Small intestine (tissue), 7 donors: Measurements from ENCODE around the gene TIGD1. TPM values are rescaled to one million over a fixed set of nuclear protein-coding genes. Genes with fewer than 3 reads are reported as not detected.

Experiments
- DNase-seq, 2 donors: peaks; one replicate each; pipeline versions ENCODE4 v3.0.0 to v3.0.0-alpha.2; 2013
- FAIRE-seq: peaks from 2 replicates; lab custom pipeline; 2012; peaks lifted over from hg19 to GRCh38; lab: Jason Lieb, UNC
- H3K27ac ChIP-seq, 3 donors: one replicate each; pipeline ENCODE4 v1.5.1; 2013; ENCODE audit warnings: low read length in 2 of 3, mild to moderate bottlenecking in 2 of 3, control low read depth in 1 of 3, inconsistent platforms in 1 of 3, low read depth in 1 of 3, moderate library complexity in 1 of 3
- H3K27me3 ChIP-seq, 3 donors: one replicate each; pipeline ENCODE4 v1.6.1; 2013; ENCODE audit warnings: low read length in 3 of 3, inconsistent platforms in 1 of 3; ENCODE audit not compliant: control insufficient read depth in 3 of 3, insufficient read depth in 3 of 3
- H3K36me3 ChIP-seq, 3 donors: one replicate each; pipeline ENCODE4 v1.6.1; 2013; ENCODE audit warnings: low read length in 3 of 3, inconsistent platforms in 1 of 3, low read depth in 1 of 3, mild to moderate bottlenecking in 1 of 3, moderate library complexity in 1 of 3; ENCODE audit not compliant: control insufficient read depth in 3 of 3, insufficient read depth in 2 of 3
- H3K4me1 ChIP-seq, 3 donors: one replicate each; pipeline ENCODE4 v1.6.1; 2013; ENCODE audit warnings: low read length in 2 of 3, inconsistent platforms in 1 of 3, low read depth in 1 of 3, mild to moderate bottlenecking in 1 of 3, moderate library complexity in 1 of 3; ENCODE audit not compliant: control insufficient read depth in 3 of 3, insufficient read depth in 2 of 3
- H3K4me3 ChIP-seq, 3 donors: one replicate each; pipeline ENCODE4 v1.5.1; 2013; ENCODE audit warnings: low read length in 3 of 3, control low read depth in 1 of 3, inconsistent platforms in 1 of 3, low read depth in 1 of 3, mild to moderate bottlenecking in 1 of 3, moderate library complexity in 1 of 3
- H3K9me3 ChIP-seq, 2 donors: one replicate each; pipeline ENCODE4 v1.6.1; 2013; ENCODE audit warnings: low read depth in 1 of 2, low read length in 1 of 2; ENCODE audit not compliant: control insufficient read depth in 2 of 2, insufficient read depth in 1 of 2
- WGBS, 3 donors: extraction: QIAGEN DNeasy Blood & Tissue Kit; methylation state at CpG; one replicate each; pipeline ENCODE4 v1.1.7; 2013; 5-methylcytosine and 5-hydroxymethylcytosine counted together
- polyA plus RNA-seq, 4 donors: library from polyadenylated mRNA; stranded (reverse) in 3 of 4; unstranded in 1 of 4; fragments of 200-250 nt in 3 of 4; fragments of 120-200 nt in 1 of 4; gene quantifications; one replicate each; pipeline versions ENCODE4 v1.2.1 to v1.2.3, GENCODE V29; 2013
- donor health status: healthy with polysubstance abuse.
- donor health status: control.
- donor health status: control.
- donor health status: Bipolar disorder and iron deficiency.
- donor health status: healthy.

TIGD1 gene
- polyA plus RNA-seq, 4 donors: 0.54 to 6.6 (median 3.0) TPM

DNA sequence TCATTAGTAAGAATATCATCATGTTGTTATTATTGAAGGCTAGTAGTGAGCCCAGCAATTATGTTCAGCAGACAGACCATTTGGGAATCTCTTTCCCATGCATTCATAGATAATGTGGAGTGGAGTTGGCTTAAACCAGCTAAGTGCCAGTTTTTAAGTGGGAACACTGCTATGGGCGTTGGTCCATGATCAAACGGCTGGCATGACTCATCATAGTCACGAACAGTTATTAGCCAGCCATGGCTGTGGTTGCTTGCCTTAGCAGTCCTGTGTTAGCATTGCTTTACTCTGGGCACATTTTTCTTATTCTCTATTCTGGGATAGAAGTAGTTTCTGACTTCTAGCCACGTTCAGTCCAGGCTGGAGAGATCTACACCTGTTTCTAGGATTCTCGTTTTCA, 17.8 kb upstream of the TIGD1 start:
- peak in 1 of 2 donors; percentile 28 for DNase-seq
- H3K4me3 ChIP-seq: no peak overlapping the region
- H3K9me3 ChIP-seq: no peaks in the 10 kb centered on the region
- FAIRE-seq: no peak
- peaks cover 26 to 49% (median 43%) of the 10 kb centered on the region in 3 donors for H3K36me3 ChIP-seq
- peaks cover 0 to 12% (median 0%) of the 10 kb centered on the region in 3 donors for H3K4me1 ChIP-seq
- 45 to 66% (median 58%) methylated on average over 5 of the region's 5 CpGs for WGBS, 3 donors
- no peaks in the 10 kb centered on the region for H3K27me3 ChIP-seq
- no peak overlapping the region for H3K27ac ChIP-seq

DNA sequence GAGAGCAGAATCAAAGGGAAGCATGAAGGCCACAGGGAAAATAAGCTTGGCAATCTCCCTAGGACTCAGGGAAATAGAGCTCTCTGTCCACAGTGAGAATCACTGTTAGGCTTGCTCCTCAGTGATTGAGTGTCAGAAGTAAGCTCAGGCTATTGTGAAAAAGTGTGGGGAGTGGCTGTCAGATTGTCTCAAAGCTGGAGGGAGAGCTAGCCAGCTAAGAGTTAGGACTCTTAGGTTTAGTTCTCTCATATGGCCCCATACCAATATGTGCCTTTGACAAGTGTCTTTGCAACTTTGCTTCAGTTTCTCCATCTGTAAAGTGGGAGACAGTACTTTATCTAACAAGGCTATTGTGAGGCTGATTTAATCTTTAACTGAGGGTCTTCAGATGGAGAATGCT, 17.4 kb upstream of the TIGD1 start:
- DNase-seq (no peak), FAIRE-seq (no peak)
- Histone ChIP-seq H3K36me3 (peaks cover 26 to 49% (median 41%) of the 10 kb centered on the region in 3 donors), H3K27me3 (no peaks in the 10 kb centered on the region), H3K4me1 (peaks cover 0 to 8% (median 0%) of the 10 kb centered on the region in 3 donors), H3K27ac (no peak overlapping the region), H3K9me3 (no peaks in the 10 kb centered on the region), H3K4me3 (no peak overlapping the region)

DNA sequence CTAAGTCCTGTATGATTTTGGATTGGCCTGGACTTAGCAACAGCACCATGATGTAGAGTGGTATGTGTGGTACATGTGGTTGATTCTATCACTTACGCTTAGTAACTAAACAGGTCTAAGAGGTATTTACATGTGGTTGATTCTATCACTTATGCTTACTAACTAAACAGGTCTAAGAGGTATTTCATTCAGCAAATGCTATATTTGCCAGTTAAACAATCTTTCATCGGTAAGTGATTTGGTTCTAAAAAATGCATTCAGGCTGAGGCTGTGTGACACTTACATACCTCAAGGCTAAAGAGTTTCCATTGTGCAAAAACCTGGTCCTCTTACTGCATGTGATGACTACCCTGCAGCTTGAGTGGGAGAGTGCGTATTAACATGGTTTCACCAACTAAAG, 13.2 kb upstream of the TIGD1 start:
- Histone ChIP-seq H3K9me3 (no peaks in the 10 kb centered on the region), H3K4me3 (no peak overlapping the region), H3K27me3 (no peaks in the 10 kb centered on the region), H3K4me1 (no peaks in the 10 kb centered on the region), H3K27ac (no peak overlapping the region), H3K36me3 (peaks cover 27 to 45% (median 34%) of the 10 kb centered on the region in 3 donors)
- FAIRE-seq (no peak), DNase-seq (no peak)
- 48 to 64% (median 60%) methylated on average over 3 of the region's 3 CpGs for WGBS, 3 donors

DNA sequence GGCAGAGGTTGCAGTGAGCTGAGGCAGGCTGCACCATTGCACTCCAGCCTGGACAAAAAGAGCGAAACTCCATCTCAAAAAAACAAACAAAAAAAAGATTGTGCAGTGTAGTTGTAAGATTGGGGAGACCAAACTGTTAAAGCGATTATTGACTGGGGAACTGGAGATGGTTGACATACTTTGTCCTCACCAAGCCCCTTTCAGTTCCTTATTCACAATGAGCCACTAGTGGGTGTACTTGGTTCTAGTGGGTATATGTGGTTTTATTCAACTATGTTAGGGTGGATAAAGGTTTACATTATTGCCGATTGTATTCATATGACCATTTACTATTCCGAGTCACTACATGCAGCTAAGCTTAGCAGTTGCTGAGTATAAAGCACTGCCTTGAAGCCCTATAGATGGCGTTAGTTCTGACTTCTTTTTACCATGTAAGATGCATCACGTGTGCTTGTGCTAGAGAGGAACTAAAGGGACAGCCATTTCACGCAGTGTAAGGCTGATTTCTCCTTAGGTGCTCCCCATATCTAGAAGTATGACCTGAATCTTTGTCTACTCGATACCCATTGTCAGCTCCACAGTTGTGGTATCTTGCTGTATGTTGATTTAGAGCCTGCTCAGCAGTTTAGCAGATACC, 12.3 kb upstream of the TIGD1 start:
- Histone ChIP-seq H3K4me3 (no peak overlapping the region), H3K4me1 (no peaks in the 10 kb centered on the region), H3K27ac (no peak overlapping the region), H3K9me3 (no peaks in the 10 kb centered on the region), H3K36me3 (peaks cover 24 to 44% (median 28%) of the 10 kb centered on the region in 3 donors), H3K27me3 (no peaks in the 10 kb centered on the region)
- FAIRE-seq (no peak), DNase-seq (no peak)
- 78 to 91% (median 89%) methylated on average over 8 of the region's 8 CpGs for WGBS, 3 donors

DNA sequence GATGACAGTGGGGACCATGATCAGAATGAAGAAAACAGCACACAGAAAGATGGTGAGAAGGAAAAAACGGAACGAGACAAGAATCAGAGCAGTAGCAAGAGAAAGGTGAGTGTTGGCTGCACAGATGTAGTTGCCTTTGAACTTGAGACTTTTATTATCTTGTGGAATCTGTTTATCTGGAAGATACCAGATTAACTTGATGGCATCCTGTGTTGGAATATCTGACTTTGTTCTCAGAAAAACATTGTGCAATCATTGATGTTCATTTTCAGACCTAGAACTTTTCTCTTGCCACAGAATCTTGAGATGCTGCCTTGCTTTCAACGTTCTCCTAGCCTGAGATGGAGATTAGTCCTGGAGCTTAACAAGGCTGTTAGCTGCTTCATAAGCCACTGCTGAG, 6.1 kb upstream of the TIGD1 start:
- Histone ChIP-seq H3K27ac (no peak overlapping the region), H3K27me3 (no peaks in the 10 kb centered on the region), H3K4me3 (no peak overlapping the region), H3K4me1 (peaks cover 2 to 4% (median 4%) of the 10 kb centered on the region in 3 donors), H3K9me3 (no peaks in the 10 kb centered on the region), H3K36me3 (peaks cover 10 to 22% (median 22%) of the 10 kb centered on the region in 3 donors)
- DNase-seq (no peak), FAIRE-seq (no peak)
- WGBS, 3 donors: 73 to 89% (median 82%) methylated on average over 3 of the region's 3 CpGs

DNA sequence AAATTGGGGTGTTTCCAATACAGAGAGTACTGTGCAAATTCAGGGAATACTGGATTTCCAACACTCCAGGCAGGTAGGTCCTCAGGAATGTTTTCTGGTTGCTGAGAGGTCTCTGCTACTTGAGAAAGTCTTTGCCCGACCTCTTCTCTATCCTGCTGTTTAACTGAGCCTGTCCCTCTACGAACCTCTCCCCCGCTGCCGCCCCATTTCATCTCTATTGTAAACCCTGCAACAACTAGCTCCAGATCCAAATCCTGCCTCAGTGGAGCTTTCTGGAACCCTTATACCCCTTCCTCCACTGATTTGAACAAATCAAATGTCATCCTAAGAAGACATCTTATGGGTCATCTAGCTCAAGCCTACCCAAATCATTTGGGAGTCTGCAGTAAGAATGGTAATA, 1.4 kb upstream of the TIGD1 start:
- peak overlapping the region; percentile 70 to 97 (median 80) for H3K4me3 ChIP-seq
- H3K4me1 ChIP-seq: peaks cover 2 to 11% (median 5%) of the 10 kb centered on the region in 3 donors
- peaks cover 0 to 12% (median 10%) of the 10 kb centered on the region in 3 donors for H3K36me3 ChIP-seq
- FAIRE-seq (no peak), DNase-seq (no peak)
- H3K27me3 ChIP-seq: no peaks in the 10 kb centered on the region
- peaks cover 0 to 17% of the 10 kb centered on the region in 2 donors for H3K9me3 ChIP-seq
- 93 to 96% (median 96%) methylated on average over 4 of the region's 4 CpGs for WGBS, 3 donors
- H3K27ac ChIP-seq: no peak overlapping the region

DNA sequence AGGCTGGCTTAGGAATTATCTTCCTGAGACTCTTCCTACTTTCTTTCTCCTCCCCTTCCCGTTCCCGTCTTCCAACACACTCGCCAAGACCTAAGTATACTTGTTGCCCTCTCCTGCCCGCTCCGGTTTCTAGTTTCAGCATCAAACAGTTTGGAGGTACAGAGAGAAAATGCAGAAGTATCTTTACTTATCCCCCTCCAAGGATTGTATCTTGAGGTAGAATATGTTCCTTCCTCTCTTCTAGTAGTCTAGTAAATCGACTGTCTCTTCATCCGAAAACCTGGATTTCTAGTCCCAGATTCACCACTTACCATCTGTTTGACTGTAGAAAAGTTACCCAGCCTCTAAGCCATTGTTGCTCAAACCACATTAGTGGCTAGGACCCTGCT, 887 bp upstream of the TIGD1 start:
- peaks cover 0 to 14% (median 6%) of the 10 kb centered on the region in 3 donors for H3K36me3 ChIP-seq
- peaks cover 2 to 11% (median 5%) of the 10 kb centered on the region in 3 donors for H3K4me1 ChIP-seq
- H3K9me3 ChIP-seq: peaks cover 0 to 21% of the 10 kb centered on the region in 2 donors
- H3K4me3 ChIP-seq: peak overlapping the region; percentile 70 to 97 (median 80)
- no peaks in the 10 kb centered on the region for H3K27me3 ChIP-seq
- DNase-seq: no peak
- H3K27ac ChIP-seq: peak overlapping the region; percentile 81 to 98 (median 92)
- no peak for FAIRE-seq
- WGBS, 3 donors: 3 to 12% (median 10%) methylated on average over 7 of the region's 7 CpGs

DNA sequence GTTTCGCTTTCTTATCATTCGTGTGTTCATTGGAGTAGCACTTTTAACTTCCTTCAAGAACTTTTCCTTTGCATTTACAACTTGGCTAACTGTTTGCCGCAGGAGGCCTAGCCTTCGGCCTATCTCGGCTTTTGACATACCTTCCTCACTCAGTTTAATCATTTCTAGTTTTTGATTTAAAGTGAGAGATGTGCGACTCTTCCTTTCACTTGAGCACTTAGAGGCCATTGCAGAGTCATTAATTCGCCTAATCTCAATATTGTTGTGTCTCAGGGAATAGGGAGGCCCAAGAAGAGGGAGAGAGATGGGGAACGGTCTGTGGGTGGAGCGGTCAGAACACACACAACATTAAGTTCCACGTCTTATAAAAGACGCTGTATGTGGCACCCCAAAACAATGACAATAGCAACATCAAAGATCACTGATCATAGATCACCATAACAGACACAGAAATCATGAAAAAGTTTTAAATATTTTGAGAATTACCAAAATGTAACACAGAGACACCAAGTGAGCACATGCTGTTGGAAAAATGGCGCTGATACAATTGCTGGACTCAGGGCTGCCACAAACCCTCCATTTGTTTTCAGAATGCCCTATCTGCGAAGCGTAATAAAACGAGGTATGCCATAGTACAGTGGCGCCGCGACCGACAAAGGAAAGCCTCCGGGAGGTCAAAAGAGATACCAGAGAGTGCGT, 553 bp downstream of the TIGD1 start:
- WGBS, 3 donors: 20 to 33% (median 23%) methylated on average over 21 of the region's 21 CpGs
- Histone ChIP-seq H3K27ac (peak overlapping the region; percentile 81 to 98 (median 92)), H3K36me3 (peaks cover 0 to 20% (median 3%) of the 10 kb centered on the region in 3 donors), H3K4me1 (peaks cover 2 to 11% (median 5%) of the 10 kb centered on the region in 3 donors), H3K27me3 (no peaks in the 10 kb centered on the region), H3K4me3 (peak overlapping the region; percentile 70 to 97 (median 80)), H3K9me3 (peaks cover 0 to 28% of the 10 kb centered on the region in 2 donors)
- FAIRE-seq: no peak
- no peak for DNase-seq
